ENCODE results near the gene ASAP3.
"Not testable (repeated sequence)": the region's sequence is repeated elsewhere in the genome, so short reads cannot be mapped to it uniquely, and the experiment has no call there.

ASAP3 gene

DNA sequence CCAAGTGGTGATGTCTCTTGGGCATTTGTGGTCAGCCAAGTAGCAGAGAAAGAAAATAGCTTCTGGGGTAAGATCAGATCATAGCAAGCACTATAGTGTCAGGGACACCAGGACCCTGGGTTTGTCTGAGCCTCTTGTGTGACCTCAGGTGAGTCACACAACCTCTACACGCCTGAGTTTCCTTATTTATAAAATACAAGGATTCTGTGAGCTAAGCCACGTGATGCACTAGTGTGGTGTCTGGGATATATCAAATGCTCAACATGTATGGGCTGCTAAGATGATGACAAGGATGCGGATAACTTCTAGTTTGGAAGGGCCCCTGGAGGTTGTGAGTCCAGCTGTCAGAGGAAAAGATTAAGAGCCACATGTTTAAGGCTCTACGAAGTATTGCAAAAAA is 89.8 kb downstream of the ASAP3 start:
- DNase-seq: peak; percentile 44

DNA sequence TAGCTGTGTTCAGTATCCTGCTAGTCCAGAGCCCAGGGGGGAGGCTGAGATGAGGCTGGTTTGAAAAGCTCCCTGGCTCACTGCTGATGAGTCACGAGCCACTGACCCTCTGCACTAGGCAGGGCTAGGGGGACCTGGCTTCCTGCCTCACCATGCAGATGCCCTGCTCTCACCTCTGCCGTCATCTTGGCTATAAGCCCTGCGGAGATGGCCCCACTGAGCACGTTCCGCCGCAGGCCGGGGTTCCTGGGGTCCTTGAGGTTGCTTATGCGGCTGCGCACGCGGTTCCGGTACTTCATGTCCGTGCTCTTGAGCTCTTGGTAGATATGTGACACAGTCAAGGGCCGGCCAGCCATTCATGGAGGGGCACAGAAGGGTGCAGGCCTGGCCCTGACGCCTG is 90.3 kb downstream of the ASAP3 start:
- no peak for DNase-seq

DNA sequence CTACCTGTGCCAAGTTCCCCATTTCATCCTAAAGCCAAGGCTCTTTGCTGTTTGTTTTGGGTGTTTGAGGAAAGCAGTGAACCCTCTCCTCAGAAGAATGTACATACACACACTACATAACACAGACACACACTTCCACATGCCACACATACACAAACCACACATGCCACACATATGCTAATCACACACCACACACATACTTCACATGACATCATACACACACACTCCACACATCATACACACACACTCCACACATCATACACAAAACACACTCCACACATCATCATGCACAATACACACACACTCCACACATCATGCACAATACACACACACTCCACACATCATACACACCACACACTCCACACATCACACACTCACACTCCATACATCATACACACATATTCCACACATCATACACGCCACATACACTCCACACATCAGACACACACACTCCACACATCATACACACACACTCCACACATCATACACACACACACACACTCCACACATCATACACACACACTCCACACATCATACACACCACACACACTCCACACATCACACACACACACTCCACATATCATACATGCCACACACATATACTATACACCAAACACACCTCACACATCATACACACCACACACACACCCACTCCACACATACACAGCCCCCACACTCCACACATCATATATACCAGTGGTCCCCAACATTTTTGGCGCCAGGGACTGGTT is 91.7 kb downstream of the ASAP3 start:
- DNase-seq: peak; percentile 24

DNA sequence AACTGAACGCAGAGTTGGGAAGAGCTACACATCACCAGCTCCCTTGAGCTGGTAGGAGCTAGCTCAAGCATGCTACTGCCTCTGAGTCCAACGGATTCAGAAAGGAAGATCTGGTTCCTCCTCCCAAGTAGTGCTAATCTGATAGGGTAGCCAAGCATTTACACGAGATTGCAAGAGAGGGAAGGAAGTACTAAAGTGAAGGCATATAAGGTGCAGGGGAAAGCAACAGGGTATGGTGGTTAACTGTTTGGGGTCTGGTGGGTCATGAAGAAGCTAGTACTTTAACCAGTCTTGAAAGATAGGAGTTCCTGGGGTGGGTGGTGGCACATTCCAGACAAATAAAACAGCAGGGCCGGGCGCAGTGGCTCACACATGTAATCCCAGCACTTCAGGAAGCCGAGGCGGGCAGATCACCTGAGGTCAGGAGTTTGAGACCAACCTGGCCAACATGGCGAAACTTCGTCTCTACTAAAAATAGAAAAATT is 94.1 kb downstream of the ASAP3 start:
- no peak for DNase-seq

DNA sequence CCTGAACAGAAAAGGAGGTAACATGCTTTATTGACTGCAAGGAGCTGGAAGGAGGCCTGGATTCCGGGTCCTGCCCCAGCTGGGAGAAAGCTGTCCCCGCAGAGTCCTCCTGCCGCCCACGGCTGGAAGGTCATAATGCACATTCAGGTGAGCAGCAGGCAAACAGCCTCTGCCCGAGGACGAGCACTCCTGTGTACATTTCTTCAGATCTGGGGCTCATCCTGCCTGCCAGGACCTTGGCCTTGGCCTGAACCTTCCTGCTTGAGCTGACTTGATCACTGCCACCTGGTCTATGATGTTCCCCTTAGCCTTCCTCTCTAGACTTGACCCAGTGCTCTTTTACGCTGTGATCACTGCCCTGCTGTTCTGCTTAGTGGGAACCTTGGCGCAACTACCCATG is 96.5 kb downstream of the ASAP3 start:
- no peak for DNase-seq

DNA sequence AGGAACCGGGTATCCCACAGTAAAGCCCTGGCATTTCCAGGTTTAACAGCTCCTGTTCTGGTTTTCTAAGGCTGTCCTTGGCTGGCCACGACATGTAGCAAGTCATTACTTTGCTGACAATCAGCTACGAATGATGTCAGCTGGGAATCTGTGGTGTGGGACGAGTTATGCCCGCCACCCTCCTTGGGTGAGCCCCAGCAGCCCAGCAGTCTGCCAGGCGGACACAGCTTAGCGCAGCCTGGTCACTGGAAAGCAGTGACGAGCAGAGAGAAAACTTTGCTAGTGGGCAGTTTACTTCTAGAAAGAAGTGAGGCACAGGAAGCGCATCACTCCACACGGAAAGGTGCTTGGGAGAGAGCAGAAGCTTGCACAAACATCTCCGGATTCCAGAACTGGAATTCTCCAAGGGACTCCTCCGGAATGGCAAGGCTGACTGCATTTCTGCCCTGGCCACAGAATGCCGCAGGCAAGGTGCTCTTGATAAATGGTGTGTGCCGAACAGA is 98.8 kb downstream of the ASAP3 start:
- no peak for DNase-seq

DNA sequence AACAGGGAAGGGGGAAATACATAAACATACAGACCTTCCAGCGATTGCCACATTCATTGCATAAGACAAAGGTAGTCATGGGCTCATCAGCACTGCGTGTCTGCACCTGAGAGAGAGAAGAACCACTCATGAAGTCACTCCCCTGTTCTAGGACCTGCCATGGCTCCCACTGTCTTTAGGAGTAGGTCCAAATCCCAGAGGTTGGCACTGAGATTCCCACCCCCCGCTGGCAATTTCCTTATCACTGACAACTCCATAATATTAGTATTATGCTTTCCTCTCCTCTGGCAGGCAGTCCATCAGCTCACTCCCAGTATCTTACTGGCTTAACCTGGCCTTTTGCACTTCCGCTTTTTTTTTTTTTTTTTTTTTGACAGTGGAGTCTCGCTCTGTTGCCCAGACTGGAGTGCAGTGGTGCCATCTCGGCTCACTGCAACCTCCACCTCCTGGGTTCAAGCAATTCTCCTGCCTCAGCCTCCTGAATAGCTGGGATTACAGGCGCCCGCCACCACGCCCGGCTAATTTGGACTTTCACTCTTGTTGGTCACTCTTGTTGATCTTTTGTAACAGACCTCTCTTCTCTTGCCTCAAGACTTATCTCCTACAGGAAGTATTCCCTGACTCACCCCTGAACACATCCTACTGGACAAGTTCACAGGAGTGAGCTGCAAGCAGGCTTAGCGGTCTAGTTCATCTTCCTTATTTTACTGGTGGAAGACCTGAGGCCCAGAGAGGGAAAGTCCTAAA is 99.5 kb downstream of the ASAP3 start:
- DNase-seq: peak; percentile 22

DNA sequence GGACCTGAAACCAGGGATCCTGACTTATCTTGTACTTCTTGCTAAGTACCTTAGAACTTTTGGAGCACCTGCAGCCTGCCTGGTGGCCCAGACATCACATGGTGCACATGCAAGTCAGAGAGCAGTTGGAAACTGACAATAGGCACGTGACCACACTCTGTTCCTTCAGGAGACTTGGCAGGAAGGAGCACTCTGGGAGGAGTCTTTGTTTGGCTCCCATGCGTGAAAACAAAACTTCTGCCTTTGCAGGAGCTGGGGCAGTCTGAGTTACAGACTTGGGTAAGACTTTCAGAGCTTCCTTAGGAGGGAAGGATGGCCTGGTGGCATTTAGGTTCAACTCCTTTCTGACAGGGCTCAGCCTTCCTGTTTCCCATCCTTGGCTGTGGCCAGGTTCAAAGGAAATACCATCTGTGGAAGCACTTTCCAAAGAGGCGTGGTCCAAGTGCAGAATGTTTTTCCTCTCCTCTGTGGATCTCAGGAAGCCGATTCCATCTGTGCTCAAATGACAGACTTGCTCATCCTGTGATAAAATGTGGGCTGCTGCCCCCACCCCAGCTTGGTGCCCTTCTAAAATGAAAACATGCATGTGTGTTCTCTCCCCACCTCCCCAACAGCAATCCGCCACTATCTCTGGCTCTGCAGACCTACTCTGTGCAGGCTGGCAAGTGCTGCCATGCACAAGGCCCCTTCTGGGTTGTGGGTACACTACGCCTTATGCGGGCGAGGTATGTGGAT is 100.2 kb downstream of the ASAP3 start:
- no peak for DNase-seq

DNA sequence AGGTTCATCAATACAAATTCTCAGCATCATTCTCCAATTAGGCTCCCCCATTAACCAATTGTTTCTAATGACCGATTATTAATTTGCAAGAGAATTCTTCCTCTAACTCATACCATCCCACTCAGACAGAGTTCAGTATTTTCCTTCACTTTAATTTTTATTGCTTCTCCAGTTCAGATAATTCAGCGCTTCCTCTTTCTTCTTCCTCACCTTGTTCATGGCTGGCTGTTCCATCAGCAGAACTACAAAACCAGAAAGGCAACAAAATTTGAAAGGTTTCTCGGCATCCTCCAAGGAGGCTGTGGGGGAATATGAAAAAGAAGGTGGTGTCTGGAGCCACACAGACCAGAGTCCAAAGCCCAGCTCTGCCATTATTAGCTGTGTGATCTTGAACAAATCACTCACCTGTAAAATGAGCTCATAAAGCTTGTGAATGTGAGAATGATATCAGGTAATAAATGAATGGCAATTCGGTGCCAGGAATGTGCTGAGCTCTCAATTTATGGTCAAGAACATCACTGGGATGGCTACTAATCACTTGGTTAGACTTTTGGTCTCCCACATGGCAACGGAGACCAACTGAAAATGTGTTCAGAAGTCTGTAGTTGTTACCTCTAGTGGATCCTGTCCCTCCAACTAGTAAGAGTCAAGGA is 102.6 kb downstream of the ASAP3 start:
- DNase-seq: no peak

DNA sequence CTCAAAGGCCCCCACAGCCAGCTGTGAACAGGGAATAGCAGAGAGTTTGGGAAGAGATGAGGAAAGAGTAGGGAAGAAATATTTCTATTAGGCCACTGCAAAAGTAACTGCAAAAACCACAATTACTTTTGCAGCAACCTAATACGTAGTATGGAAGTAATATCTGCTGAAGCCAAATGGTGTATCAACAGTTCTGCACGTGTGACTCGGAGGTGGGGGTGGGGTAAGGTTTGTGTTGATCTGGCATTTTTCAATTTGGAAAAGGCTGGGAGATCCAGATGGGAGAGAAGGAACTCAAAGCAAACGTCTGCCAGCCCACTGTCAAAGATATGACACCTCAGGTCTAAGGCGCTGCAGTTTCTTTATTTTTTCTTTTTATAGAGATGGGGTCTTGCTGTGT is 103.3 kb downstream of the ASAP3 start:
- DNase-seq: no peak

DNA sequence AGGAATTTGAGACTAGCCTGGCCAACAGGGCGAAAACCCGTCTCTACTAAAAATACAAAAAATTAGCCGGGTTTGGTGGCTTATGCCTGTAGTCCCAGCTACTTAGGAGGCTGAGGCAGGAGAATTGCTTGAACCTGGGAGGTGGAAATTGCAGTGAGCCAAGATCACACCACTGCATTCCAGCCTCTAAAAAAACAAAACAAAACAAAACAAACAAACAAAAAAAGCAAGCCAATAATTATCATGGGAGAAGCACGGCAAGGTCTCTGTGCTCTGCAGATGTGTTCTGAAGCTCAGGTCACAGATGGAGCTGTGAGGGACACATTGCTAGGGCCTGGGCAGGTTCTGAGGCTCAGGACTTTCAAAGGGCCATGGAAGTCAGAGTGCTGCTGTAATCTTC is 103.7 kb downstream of the ASAP3 start:
- not testable (repeated sequence) for DNase-seq

All from DMS53 (cell line).